Measurements from ENCODE around the gene RAB20.

DNA sequence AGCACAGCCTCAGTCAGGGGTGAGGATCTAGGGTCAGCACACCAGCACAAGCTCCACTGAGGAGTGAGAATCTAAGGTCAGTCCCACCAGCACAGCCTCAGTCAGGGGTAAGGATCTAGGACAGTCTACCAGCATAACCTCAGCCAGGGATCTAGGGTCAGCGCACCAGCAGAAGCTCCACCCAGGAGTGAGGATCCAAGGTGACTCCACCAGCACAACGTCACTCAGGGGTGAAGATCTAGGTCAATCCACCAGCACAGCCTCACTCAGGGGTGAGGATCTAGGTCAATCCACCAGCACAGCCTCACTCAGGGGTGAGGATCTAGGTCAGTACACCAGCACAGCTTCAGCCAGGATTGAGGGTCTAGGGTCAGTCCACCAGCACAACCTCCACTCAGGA, 64.5 kb downstream of the RAB20 start:
- TF ChIP-seq, protein P1, sequence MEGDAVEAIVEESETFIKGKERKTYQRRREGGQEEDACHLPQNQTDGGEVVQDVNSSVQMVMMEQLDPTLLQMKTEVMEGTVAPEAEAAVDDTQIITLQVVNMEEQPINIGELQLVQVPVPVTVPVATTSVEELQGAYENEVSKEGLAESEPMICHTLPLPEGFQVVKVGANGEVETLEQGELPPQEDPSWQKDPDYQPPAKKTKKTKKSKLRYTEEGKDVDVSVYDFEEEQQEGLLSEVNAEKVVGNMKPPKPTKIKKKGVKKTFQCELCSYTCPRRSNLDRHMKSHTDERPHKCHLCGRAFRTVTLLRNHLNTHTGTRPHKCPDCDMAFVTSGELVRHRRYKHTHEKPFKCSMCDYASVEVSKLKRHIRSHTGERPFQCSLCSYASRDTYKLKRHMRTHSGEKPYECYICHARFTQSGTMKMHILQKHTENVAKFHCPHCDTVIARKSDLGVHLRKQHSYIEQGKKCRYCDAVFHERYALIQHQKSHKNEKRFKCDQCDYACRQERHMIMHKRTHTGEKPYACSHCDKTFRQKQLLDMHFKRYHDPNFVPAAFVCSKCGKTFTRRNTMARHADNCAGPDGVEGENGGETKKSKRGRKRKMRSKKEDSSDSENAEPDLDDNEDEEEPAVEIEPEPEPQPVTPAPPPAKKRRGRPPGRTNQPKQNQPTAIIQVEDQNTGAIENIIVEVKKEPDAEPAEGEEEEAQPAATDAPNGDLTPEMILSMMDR (IDR thresholded peaks at IDR 0.05; ENCODE audit: insufficient read depth, low read depth, low read length): no peak
- TF ChIP-seq EZH2 (IDR thresholded peaks at IDR 0.05; ENCODE audit: insufficient read depth, low read length): no peak

All from astrocyte (in vitro differentiated cells and primary cell).